HepG2 (cell line): ENCODE results near the gene MRPL39. TPM values are rescaled to one million over a fixed set of nuclear protein-coding genes. Genes with fewer than 3 reads are reported as not detected.
A peak's percentile ranks its signal among the peaks of the same experiment; 100 is the strongest.

ENCODE experiments used
- FOXA3 ChIP-seq: IDR thresholded peaks from 2 replicates; pipeline ENCODE4 v1.6.1; 2016; ENCODE audit warnings: missing genetic modification reagents, missing compliant biosample characterization
- HDAC2 ChIP-seq: sonication (generic); formaldehyde crosslinking; IDR thresholded peaks from 2 replicates; pipeline ENCODE4 v1.4.0; 2020; ENCODE audit warnings: missing genetic modification reagents
- LCORL ChIP-seq, 2 experiments: fragments of 450-650 bp in 1 of 2; sonication (generic) in 1 of 2; formaldehyde crosslinking in 1 of 2; IDR thresholded peaks; 2 replicates each; pipeline versions ENCODE4 v1.5.0 to v1.6.1; 2017 to 2020; ENCODE audit warnings: antibody characterized with exemption in 1 of 2, missing genetic modification reagents in 1 of 2
- RBM22 ChIP-seq: fragments of 200-400 bp; formaldehyde crosslinking; optimal IDR thresholded peaks from 2 replicates; pipeline ENCODE3; 2017; ENCODE audit warnings: mild to moderate bottlenecking, low read length, moderate library complexity
- SATB2 ChIP-seq: sonication (generic); formaldehyde crosslinking; IDR thresholded peaks from 2 replicates; pipeline ENCODE4 v1.5.0; 2020; ENCODE audit warnings: missing genetic modification reagents
- ZBTB20 ChIP-seq: sonication (generic); formaldehyde crosslinking; IDR thresholded peaks from 2 replicates; pipeline ENCODE4 v1.8.1; 2023; ENCODE audit warnings: missing genetic modification reagents, low read depth, mild to moderate bottlenecking, borderline replicate concordance
- ZBTB4 ChIP-seq: sonication (generic); formaldehyde crosslinking; IDR thresholded peaks from 2 replicates; pipeline ENCODE4 v1.4.0; 2020; ENCODE audit warnings: missing genetic modification reagents, mild to moderate bottlenecking, borderline replicate concordance
- ZFP82 ChIP-seq: sonication (generic); formaldehyde crosslinking; IDR thresholded peaks from 2 replicates; pipeline ENCODE4 v1.5.1; 2020; ENCODE audit warnings: mild to moderate bottlenecking, missing genetic modification reagents, borderline replicate concordance
- ZNF160 ChIP-seq: sonication (generic); formaldehyde crosslinking; IDR thresholded peaks from 2 replicates; pipeline ENCODE4 v1.8.0; 2022; ENCODE audit warnings: mild to moderate bottlenecking, inconsistent platforms, missing genetic modification reagents
- ZNF24 ChIP-seq: fragments of 450-650 bp; IDR thresholded peaks from 2 replicates; pipeline ENCODE4 v1.6.1; 2017; ENCODE audit warnings: antibody characterized with exemption, mild to moderate bottlenecking
- ZSCAN22 ChIP-seq: sonication (generic); formaldehyde crosslinking; IDR thresholded peaks from 2 replicates; pipeline ENCODE4 v1.4.0; 2020; ENCODE audit warnings: mild to moderate bottlenecking, missing genetic modification reagents
- polyA plus RNA-seq, 8 experiments: library from polyadenylated mRNA; depleted of rRNA in 3 of 8; stranded (reverse) in 7 of 8; unstranded in 1 of 8; fragments of >200 nt; fragmentation: Illumina TruSeq in 4 of 8; extraction: Trizol in 4 of 8; gene quantifications; 2 replicates each; pipeline versions ENCODE4 v1.2.1 to v1.2.3, GENCODE V29; 2011 to 2016; ENCODE audit warnings: low read depth in 4 of 8, missing spikeins in 1 of 8, mixed read lengths in 1 of 8; ENCODE audit not compliant: insufficient read depth in 1 of 8
- total RNA-seq, 5 experiments: library from RNA; depleted of rRNA; stranded (reverse); fragments of >200 nt; fragmentation: Illumina TruSeq; extraction: Trizol; gene quantifications; 2 replicates each; pipeline ENCODE4 v1.2.3, GENCODE V29; 2016; ENCODE audit warnings: low read depth in 1 of 5
- TF ChIP-seq, protein P1 (sequence below): IDR thresholded peaks from 2 replicates; pipeline ENCODE4 v1.6.1; 2012; ENCODE audit warnings: low read length, improper control_type of control experiment
- TF ChIP-seq, protein P2 (sequence below): sonication (generic); formaldehyde crosslinking; IDR thresholded peaks from 2 replicates; pipeline ENCODE4 v1.9.0; 2021; ENCODE audit warnings: missing genetic modification reagents, mild to moderate bottlenecking, borderline replicate concordance
- TF ChIP-seq, protein P3 (sequence below): sonication (generic); formaldehyde crosslinking; conservative IDR thresholded peaks from 2 replicates; pipeline ENCODE4 v1.8.0; 2022; ENCODE audit warnings: mild to moderate bottlenecking, moderate library complexity, missing genetic modification reagents
- TF ChIP-seq, protein P4 (sequence below): sonication (generic); formaldehyde crosslinking; IDR thresholded peaks from 2 replicates; pipeline ENCODE4 v1.4.0; 2020; ENCODE audit warnings: mild to moderate bottlenecking, low read depth, missing genetic modification reagents
- TF ChIP-seq, protein P5 (sequence below): sonication (generic); formaldehyde crosslinking; IDR thresholded peaks from 2 replicates; pipeline ENCODE4 v1.8.0; 2022; ENCODE audit warnings: mild to moderate bottlenecking, missing genetic modification reagents; ENCODE audit not compliant: insufficient replicate concordance

The MRPL39 gene
- total and polyA plus RNA-seq, 2 of the 13 experiments (the other 11 are each of a cell fraction or from before 2014, with no cell fraction given), result 29.1 to 91.2 TPM

- TF ChIP-seq ZBTB4, result no peak
- TF ChIP-seq SATB2, result no peak
- TF ChIP-seq, protein P1, sequence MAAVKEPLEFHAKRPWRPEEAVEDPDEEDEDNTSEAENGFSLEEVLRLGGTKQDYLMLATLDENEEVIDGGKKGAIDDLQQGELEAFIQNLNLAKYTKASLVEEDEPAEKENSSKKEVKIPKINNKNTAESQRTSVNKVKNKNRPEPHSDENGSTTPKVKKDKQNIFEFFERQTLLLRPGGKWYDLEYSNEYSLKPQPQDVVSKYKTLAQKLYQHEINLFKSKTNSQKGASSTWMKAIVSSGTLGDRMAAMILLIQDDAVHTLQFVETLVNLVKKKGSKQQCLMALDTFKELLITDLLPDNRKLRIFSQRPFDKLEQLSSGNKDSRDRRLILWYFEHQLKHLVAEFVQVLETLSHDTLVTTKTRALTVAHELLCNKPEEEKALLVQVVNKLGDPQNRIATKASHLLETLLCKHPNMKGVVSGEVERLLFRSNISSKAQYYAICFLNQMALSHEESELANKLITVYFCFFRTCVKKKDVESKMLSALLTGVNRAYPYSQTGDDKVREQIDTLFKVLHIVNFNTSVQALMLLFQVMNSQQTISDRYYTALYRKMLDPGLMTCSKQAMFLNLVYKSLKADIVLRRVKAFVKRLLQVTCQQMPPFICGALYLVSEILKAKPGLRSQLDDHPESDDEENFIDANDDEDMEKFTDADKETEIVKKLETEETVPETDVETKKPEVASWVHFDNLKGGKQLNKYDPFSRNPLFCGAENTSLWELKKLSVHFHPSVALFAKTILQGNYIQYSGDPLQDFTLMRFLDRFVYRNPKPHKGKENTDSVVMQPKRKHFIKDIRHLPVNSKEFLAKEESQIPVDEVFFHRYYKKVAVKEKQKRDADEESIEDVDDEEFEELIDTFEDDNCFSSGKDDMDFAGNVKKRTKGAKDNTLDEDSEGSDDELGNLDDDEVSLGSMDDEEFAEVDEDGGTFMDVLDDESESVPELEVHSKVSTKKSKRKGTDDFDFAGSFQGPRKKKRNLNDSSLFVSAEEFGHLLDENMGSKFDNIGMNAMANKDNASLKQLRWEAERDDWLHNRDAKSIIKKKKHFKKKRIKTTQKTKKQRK, result no peak
- TF ChIP-seq ZBTB20 (CRISPR knock-in tag), result no peak
- TF ChIP-seq, protein P2, sequence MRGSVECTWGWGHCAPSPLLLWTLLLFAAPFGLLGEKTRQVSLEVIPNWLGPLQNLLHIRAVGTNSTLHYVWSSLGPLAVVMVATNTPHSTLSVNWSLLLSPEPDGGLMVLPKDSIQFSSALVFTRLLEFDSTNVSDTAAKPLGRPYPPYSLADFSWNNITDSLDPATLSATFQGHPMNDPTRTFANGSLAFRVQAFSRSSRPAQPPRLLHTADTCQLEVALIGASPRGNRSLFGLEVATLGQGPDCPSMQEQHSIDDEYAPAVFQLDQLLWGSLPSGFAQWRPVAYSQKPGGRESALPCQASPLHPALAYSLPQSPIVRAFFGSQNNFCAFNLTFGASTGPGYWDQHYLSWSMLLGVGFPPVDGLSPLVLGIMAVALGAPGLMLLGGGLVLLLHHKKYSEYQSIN (CRISPR knock-in tag), result no peak
- no peak for TF ChIP-seq LCORL (IDR thresholded peaks at IDR 0.05)
- no peak; the same call in 1 of the 2 replicates for TF ChIP-seq LCORL (CRISPR knock-in tag; IDR thresholded peaks at IDR 0.05)
- TF ChIP-seq HDAC2 (CRISPR knock-in tag), result no peak
- TF ChIP-seq FOXA3 (CRISPR knock-in tag), result no peak
- TF ChIP-seq ZFP82 (CRISPR knock-in tag), result no peak
- TF ChIP-seq, protein P3, sequence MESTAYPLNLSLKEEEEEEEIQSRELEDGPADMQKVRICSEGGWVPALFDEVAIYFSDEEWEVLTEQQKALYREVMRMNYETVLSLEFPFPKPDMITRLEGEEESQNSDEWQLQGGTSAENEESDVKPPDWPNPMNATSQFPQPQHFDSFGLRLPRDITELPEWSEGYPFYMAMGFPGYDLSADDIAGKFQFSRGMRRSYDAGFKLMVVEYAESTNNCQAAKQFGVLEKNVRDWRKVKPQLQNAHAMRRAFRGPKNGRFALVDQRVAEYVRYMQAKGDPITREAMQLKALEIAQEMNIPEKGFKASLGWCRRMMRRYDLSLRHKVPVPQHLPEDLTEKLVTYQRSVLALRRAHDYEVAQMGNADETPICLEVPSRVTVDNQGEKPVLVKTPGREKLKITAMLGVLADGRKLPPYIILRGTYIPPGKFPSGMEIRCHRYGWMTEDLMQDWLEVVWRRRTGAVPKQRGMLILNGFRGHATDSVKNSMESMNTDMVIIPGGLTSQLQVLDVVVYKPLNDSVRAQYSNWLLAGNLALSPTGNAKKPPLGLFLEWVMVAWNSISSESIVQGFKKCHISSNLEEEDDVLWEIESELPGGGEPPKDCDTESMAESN (CRISPR knock-in tag), result no peak; the same call in 1 of the 2 replicates
- TF ChIP-seq, protein P4, sequence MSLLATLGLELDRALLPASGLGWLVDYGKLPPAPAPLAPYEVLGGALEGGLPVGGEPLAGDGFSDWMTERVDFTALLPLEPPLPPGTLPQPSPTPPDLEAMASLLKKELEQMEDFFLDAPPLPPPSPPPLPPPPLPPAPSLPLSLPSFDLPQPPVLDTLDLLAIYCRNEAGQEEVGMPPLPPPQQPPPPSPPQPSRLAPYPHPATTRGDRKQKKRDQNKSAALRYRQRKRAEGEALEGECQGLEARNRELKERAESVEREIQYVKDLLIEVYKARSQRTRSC (CRISPR knock-in tag), result no peak
- TF ChIP-seq ZNF160 (CRISPR knock-in tag), result no peak
- peak; percentile 92 for TF ChIP-seq ZNF24
- no peak for TF ChIP-seq ZSCAN22 (CRISPR knock-in tag)
- TF ChIP-seq RBM22, result no peak
- TF ChIP-seq, protein P5, sequence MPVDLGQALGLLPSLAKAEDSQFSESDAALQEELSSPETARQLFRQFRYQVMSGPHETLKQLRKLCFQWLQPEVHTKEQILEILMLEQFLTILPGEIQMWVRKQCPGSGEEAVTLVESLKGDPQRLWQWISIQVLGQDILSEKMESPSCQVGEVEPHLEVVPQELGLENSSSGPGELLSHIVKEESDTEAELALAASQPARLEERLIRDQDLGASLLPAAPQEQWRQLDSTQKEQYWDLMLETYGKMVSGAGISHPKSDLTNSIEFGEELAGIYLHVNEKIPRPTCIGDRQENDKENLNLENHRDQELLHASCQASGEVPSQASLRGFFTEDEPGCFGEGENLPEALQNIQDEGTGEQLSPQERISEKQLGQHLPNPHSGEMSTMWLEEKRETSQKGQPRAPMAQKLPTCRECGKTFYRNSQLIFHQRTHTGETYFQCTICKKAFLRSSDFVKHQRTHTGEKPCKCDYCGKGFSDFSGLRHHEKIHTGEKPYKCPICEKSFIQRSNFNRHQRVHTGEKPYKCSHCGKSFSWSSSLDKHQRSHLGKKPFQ (CRISPR knock-in tag), result no peak
Measured at GRCh38 chr21:25608044-25608737, 910 bp upstream of the MRPL39 start (continued).
